OCI-LY1 (cell line): Measurements from ENCODE around the gene SNAPC4.

Experiments
- H2AFZ ChIP-seq: fragments of 200-600 bp; sonication (generic), shearing (Covaris generic); 2 replicates; pipeline ENCODE4 v1.6.0; 2014; ENCODE audit warnings: antibody characterized with exemption, mild to moderate bottlenecking, low read length
- H3F3A ChIP-seq: fragments of 200-600 bp; sonication (generic), shearing (Covaris generic); 2 replicates; pipeline ENCODE4 v1.6.0; 2014; ENCODE audit warnings: mild to moderate bottlenecking, antibody characterized with exemption, low read length, moderate library complexity; ENCODE audit not compliant: insufficient read depth
- H3K27ac ChIP-seq: fragments of 200-600 bp; sonication (generic); 2 replicates; pipeline ENCODE4 v1.5.1; 2014; ENCODE audit warnings: low read length, mixed run types, mild to moderate bottlenecking, low read depth; ENCODE audit not compliant: poor library complexity, severe bottlenecking
- H3K27me3 ChIP-seq: fragments of 200-600 bp; sonication (generic); 2 replicates; pipeline ENCODE4 v1.6.0; 2014; ENCODE audit warnings: antibody characterized with exemption, mild to moderate bottlenecking, low read length, moderate library complexity; ENCODE audit not compliant: insufficient read depth
- H3K36me3 ChIP-seq: fragments of 200-600 bp; sonication (generic); 2 replicates; pipeline ENCODE4 v1.6.1; 2014; ENCODE audit warnings: mild to moderate bottlenecking, antibody characterized with exemption, low read length, moderate library complexity, mixed read lengths; ENCODE audit not compliant: insufficient read depth
- H3K4me1 ChIP-seq: fragments of 200-600 bp; sonication (generic); 2 replicates; pipeline ENCODE4 v1.5.1; 2014; ENCODE audit warnings: mild to moderate bottlenecking, low read length, moderate library complexity; ENCODE audit not compliant: insufficient read depth, severe bottlenecking
- H3K4me2 ChIP-seq: fragments of 200-600 bp; sonication (generic), shearing (Covaris generic); 2 replicates; pipeline ENCODE4 v1.6.1; 2014; ENCODE audit warnings: low read length
- H3K4me3 ChIP-seq: fragments of 200-600 bp; sonication (generic); 2 replicates; pipeline ENCODE4 v1.5.1; 2014; ENCODE audit warnings: low read length, low read depth, mild to moderate bottlenecking, mixed read lengths; ENCODE audit not compliant: poor library complexity, severe bottlenecking
- H3K79me2 ChIP-seq: fragments of 200-600 bp; shearing (Covaris generic); 2 replicates; pipeline ENCODE4 v1.6.1; 2016; ENCODE audit warnings: mixed run types, low read length, mixed read lengths; ENCODE audit not compliant: insufficient read depth
- H3K9ac ChIP-seq: fragments of 200-600 bp; sonication (generic), shearing (Covaris generic); 2 replicates; pipeline ENCODE4 v1.6.1; 2014; ENCODE audit warnings: mild to moderate bottlenecking, low read length, mixed read lengths
- H3K9me2 ChIP-seq: fragments of 200-600 bp; sonication (generic), shearing (Covaris generic); 2 replicates; pipeline ENCODE4 v1.6.1; 2014; ENCODE audit warnings: low read depth, mild to moderate bottlenecking, low read length, mixed read lengths
- H3K9me3 ChIP-seq: fragments of 200-600 bp; shearing (Covaris generic); 2 replicates; pipeline ENCODE4 v1.6.1; 2014; ENCODE audit warnings: low read length, mixed read lengths
- H4K20me1 ChIP-seq: fragments of 200-600 bp; sonication (generic), shearing (Covaris generic); 2 replicates; pipeline ENCODE4 v1.6.0; 2016; ENCODE audit warnings: mild to moderate bottlenecking, low read length; ENCODE audit not compliant: insufficient read depth
- EZH2 ChIP-seq: fragments of 200-600 bp; sonication (generic), shearing (Covaris generic); IDR thresholded peaks from 2 replicates; pipeline ENCODE4 v1.8.0; 2017; ENCODE audit warnings: borderline replicate concordance, mixed run types, mild to moderate bottlenecking, antibody characterized with exemption, low read length, moderate library complexity, mixed read lengths
- TF ChIP-seq, protein P1 (sequence below): fragments of 200-600 bp; sonication (generic), shearing (Covaris generic); IDR thresholded peaks from 2 replicates; pipeline ENCODE4 v1.5.1; 2017; ENCODE audit warnings: mild to moderate bottlenecking, antibody characterized with exemption, low read length, moderate library complexity, mixed read lengths

SNAPC4 gene

DNA sequence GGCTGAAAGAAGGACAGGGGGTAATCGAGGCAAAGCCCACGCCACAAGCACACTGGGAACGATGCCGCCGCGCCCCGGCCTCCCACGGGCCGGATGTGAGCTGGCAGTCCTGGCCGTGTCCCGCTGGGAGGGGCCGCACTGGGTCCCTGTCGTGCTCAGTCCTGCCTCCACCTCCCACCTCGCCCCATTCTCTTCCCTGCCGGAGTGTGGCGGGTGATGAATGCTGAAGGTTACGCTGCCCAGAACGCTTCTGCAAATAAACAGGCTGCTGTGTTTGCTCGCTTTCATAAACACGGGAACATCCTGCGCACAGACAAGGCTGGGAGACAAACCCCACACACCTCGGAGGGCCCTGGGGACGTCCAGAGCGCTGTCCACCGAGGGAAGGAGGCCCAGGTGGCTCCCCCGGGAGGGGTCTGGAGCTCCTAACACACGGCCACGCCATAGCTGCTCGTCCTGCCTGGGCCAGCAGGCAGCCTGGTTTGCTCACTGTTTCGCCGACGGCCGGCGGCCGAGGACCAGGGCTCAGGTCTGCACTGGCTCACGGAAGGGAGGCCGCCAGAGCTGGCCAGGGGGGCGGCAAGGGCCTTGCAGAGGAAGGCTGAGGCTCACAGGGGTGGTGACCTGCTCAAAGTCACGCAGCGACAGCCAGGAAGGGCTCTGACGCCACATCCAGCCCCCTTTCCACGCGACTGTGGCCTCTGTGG lies 38.8 kb downstream of the SNAPC4 start:
- no peak overlapping the region for H3K27ac ChIP-seq

DNA sequence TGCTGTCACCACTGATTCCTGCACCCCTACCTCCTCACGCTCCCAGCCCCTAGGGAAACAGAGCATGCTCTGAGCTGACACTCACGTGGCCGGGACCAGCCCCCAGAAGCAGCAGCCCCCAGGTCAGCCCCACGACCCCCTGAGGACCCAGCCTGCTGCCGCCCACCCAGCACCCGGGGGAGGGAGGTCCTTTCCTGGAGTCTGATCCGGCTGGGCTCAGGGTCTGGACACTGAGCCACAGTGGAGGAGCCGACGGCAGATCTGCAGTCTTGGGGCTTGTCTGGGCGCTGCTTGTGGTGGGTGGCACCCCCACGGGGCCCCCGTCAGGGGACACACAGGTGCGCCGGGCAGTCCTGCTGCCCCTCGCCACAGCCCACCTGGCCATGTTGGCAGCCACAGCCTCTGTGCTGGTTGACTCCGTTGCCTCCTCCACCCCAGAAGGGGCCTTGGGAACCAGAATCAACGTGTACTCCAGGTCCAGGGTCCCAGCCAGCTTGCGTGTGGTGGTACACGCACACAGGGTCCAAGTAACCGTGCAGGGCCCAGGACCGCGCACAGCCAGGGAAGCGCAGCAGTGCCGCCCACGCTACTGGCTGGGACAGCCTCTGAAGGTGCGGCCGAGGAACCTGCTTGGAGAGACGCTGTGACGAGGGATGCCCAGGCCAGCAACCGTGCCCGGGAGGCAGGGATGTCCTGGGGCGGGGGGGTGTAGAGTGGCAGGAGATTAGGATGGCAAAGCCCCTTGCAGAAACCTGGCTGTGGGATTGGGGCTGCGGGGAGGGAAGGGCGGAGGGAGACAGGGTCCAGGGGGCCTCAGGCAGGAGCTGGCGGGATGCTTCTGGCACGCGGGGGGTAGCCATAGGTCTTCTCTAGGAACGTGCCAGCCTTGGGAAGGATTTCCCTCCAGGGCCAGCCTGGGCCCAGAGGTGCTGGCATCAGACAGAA lies 39.9 kb downstream of the SNAPC4 start:
- Histone ChIP-seq H3K9me3 (no peaks in the 10 kb centered on the region), H3K4me3 (no peak overlapping the region), H3K9me2 (no peaks in the 10 kb centered on the region), H3K4me1 (peaks cover 11% of the 10 kb centered on the region), H3K27me3 (peaks cover 8% of the 10 kb centered on the region; the same call in 1 of the 2 replicates), H3F3A (no peaks in the 10 kb centered on the region), H3K4me2 (no peak overlapping the region), H2AFZ (no peak overlapping the region), H3K27ac (no peak overlapping the region), H3K36me3 (no peaks in the 10 kb centered on the region; the same call in 1 of the 2 replicates), H4K20me1 (no peaks in the 10 kb centered on the region), H3K9ac (no peak overlapping the region), H3K79me2 (no peaks in the 10 kb centered on the region)
- TF ChIP-seq EZH2, result no peak
- TF ChIP-seq, protein P1, sequence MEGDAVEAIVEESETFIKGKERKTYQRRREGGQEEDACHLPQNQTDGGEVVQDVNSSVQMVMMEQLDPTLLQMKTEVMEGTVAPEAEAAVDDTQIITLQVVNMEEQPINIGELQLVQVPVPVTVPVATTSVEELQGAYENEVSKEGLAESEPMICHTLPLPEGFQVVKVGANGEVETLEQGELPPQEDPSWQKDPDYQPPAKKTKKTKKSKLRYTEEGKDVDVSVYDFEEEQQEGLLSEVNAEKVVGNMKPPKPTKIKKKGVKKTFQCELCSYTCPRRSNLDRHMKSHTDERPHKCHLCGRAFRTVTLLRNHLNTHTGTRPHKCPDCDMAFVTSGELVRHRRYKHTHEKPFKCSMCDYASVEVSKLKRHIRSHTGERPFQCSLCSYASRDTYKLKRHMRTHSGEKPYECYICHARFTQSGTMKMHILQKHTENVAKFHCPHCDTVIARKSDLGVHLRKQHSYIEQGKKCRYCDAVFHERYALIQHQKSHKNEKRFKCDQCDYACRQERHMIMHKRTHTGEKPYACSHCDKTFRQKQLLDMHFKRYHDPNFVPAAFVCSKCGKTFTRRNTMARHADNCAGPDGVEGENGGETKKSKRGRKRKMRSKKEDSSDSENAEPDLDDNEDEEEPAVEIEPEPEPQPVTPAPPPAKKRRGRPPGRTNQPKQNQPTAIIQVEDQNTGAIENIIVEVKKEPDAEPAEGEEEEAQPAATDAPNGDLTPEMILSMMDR, result no peak

More for the DNA sequence above, 38.8 kb downstream of the SNAPC4 start:
- no peaks in the 10 kb centered on the region for H4K20me1 ChIP-seq
- H3K9ac ChIP-seq, result no peak overlapping the region
- H3K27me3 ChIP-seq, result peaks cover 4% of the 10 kb centered on the region; the same call in 1 of the 2 replicates
- H3K4me1 ChIP-seq, result peaks cover 11% of the 10 kb centered on the region
- no peaks in the 10 kb centered on the region for H3K9me2 ChIP-seq
- H3F3A ChIP-seq, result no peaks in the 10 kb centered on the region
- H3K9me3 ChIP-seq, result no peaks in the 10 kb centered on the region
- no peak for TF ChIP-seq EZH2
- TF ChIP-seq, protein P1, result no peak
- H3K36me3 ChIP-seq, result no peaks in the 10 kb centered on the region; the same call in 1 of the 2 replicates
- no peak overlapping the region for H3K4me2 ChIP-seq
- no peak overlapping the region for H2AFZ ChIP-seq
- no peak overlapping the region for H3K4me3 ChIP-seq
- H3K79me2 ChIP-seq, result no peaks in the 10 kb centered on the region

DNA sequence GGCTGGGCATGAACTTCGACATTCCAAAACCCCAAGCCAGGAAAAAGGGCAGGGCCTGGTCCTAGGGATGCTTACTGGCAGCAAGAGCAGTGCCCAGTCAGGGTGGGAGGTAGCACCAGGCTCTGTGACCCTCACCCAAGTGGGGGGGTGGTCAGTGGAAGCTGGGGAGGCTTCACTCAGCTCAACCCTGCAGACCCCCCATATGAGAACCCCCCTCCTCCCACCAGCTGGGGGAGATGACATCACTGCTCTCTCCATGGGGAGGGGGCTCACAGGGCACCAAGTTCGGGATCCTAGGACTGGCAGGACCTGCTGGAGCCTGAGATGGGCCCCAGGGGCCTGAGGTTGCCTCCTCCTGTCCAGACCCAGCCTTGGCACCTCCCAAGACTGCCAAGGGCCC lies 41.1 kb downstream of the SNAPC4 start:
- Histone ChIP-seq H3K9me3 (no peaks in the 10 kb centered on the region), H3K9ac (no peak overlapping the region), H3K4me1 (peaks cover 8% of the 10 kb centered on the region), H3K4me3 (no peak overlapping the region), H3F3A (no peaks in the 10 kb centered on the region), H4K20me1 (no peaks in the 10 kb centered on the region), H3K27ac (no peak overlapping the region), H2AFZ (no peak overlapping the region), H3K27me3 (peaks cover 8% of the 10 kb centered on the region; the same call in 1 of the 2 replicates), H3K36me3 (no peaks in the 10 kb centered on the region), H3K9me2 (no peaks in the 10 kb centered on the region), H3K4me2 (no peak overlapping the region), H3K79me2 (no peaks in the 10 kb centered on the region)
- no peak for TF ChIP-seq EZH2
